Measurements from ENCODE around the gene OR6X1. TPM values are rescaled to one million over a fixed set of nuclear protein-coding genes. Genes with fewer than 3 reads are reported as not detected.

The OR6X1 gene
- total and polyA plus RNA-seq, 2 of the 8 experiments (the other 6 are each of a cell fraction or from before 2014, with no cell fraction given): not detected

DNA sequence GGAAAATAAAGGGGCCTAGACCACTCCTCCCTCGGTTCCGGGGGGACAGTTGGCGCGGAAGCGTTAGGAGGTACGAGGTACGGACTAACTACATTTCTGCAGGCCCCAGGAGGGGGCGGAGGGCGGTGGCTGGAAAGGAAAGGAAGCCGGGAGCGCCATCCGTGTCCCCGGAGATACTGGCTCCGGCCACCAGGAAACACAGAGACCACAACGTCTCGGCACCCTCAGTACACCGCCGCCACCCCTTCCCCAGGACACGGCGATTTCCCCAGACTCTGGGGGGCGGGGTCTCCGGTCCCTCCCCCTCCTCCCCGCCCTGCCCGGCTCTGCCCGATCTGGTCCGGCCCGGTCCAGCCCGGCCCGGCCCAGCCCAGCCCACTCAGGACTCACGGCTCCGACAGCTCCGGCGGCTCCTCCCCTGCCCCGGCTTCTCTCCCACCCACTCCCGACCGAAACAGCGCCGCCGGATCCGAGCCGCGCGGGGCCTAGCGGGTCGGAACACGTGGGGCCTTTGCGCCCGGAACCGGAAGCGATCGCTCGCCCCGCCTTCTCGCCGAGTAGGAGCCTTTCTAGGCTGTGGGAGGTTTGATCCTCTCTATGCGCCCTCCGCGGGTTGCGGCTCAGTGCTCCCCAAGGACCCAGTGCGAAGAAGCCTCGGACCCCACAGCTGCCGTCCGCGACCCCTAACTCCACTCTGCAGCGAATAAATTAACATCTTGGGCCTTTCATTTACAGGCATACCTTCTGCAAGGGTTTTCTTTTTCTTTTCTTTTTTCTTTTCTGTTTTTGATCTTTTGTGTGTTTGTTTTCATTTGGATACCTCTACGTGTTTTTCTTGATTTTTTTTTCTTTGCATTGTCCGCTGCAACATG lies 12.9 kb downstream of the OR6X1 start, which contains the start of gene ZNF202 (continued):
- TF ChIP-seq ASH2L (IDR thresholded peaks at IDR 0.05; ENCODE audit: low read length) (peak; percentile 78), ZNF274 (IDR thresholded peaks at IDR 0.05; ENCODE audit: borderline replicate concordance, extremely low read depth, low read length) (no peak), JUN (IDR thresholded peaks at IDR 0.05; ENCODE audit: low read depth, low read length) (no peak), RXRA (IDR thresholded peaks at IDR 0.05; ENCODE audit: insufficient read depth, low read depth, low read length) (no peak), SRF (IDR thresholded peaks at IDR 0.05; ENCODE audit: low read depth, low read length) (no peak), SP1 (IDR thresholded peaks at IDR 0.05; ENCODE audit: low read depth, low read length) (peak; percentile 22; the same call in 1 of the 2 replicates), MAFK (IDR thresholded peaks at IDR 0.05; ENCODE audit: low read depth, low read length) (no peak), CREB1 (IDR thresholded peaks at IDR 0.05) (no peak), PHF8 (conservative IDR thresholded peaks at IDR 0.05; ENCODE audit: low read depth, low read length) (peak; percentile 92), SIRT6 (IDR thresholded peaks at IDR 0.05; ENCODE audit: low read length) (no peak), GABPA (IDR thresholded peaks at IDR 0.05; ENCODE audit: borderline replicate concordance, insufficient read depth, low read length) (peak; percentile 91), RAD21 (IDR thresholded peaks at IDR 0.05 in 1 of 2, conservative IDR thresholded peaks at IDR 0.05 in 1 of 2; ENCODE audit: low read depth in 2 of 2, low read length in 2 of 2) (peak; percentile 9 to 21; a peak in 2 of 4 replicates), RFX5 (IDR thresholded peaks at IDR 0.05; ENCODE audit: borderline replicate concordance, low read depth, low read length) (no peak), NRF1 (IDR thresholded peaks at IDR 0.05; ENCODE audit: low read depth, low read length) (no peak), BCL11A (IDR thresholded peaks at IDR 0.05; ENCODE audit: low read depth in 2 of 2, low read length in 2 of 2) (no peak), HDAC6 (IDR thresholded peaks at IDR 0.05; ENCODE audit: low read depth, low read length) (no peak), SUZ12 (IDR thresholded peaks at IDR 0.05; ENCODE audit: low read length) (no peak), POU5F1 (IDR thresholded peaks at IDR 0.05; ENCODE audit: low read depth, low read length) (no peak), CHD1 (IDR thresholded peaks at IDR 0.05; ENCODE audit: low read depth, low read length) (no peak), CEBPB (IDR thresholded peaks at IDR 0.05; ENCODE audit: low read depth, low read length) (no peak), TCF12 (IDR thresholded peaks at IDR 0.05; ENCODE audit: low read depth, low read length) (no peak)
